HEK293 (cell line): ENCODE data around the gene AMER1.

Experiments
- CTCF ChIA-PET: fragments of 350-600 bp; formaldehyde crosslinking; extraction: SDS; loops from one replicate; lab custom pipeline; 2021; ENCODE audit warnings: antibody characterized with exemption; lab: Yijun Ruan, JAX
- POLR2A ChIA-PET: fragments of 300-600 bp; formaldehyde crosslinking; extraction: SDS; loops from one replicate; lab custom pipeline; 2020; ENCODE audit warnings: antibody characterized with exemption, inconsistent platforms; lab: Yijun Ruan, JAX
- H3K27ac ChIP-seq: fragments of 200-500 bp; sonication (Bioruptor generic); 2 replicates; pipeline ENCODE4 v1.5.1; 2014; ENCODE audit warnings: low read depth, low read length, control low read depth, inconsistent platforms; ENCODE audit errors: extremely low read depth
- H3K36me3 ChIP-seq, 2 experiments: fragments of 200-500 bp in 1 of 2; sonication (Bioruptor generic) in 1 of 2; 1 replicate in 1 of 2; 2 replicates in 1 of 2; pipeline ENCODE4 v1.5.1; 2014 to 2017; ENCODE audit warnings: inconsistent platforms in 2 of 2, low read length in 2 of 2; ENCODE audit not compliant: control insufficient read depth in 2 of 2, insufficient read depth in 1 of 2
- H3K4me1 ChIP-seq: fragments of 200-500 bp; sonication (Bioruptor generic); 2 replicates; pipeline ENCODE4 v1.5.1; 2014; ENCODE audit warnings: mild to moderate bottlenecking, low read length, inconsistent platforms; ENCODE audit not compliant: control insufficient read depth, insufficient read depth
- H3K4me3 ChIP-seq: 2 replicates; pipeline ENCODE4 v1.5.1; 2011; ENCODE audit warnings: low read depth, mild to moderate bottlenecking, control low read depth, low read length, moderate library complexity
- H3K9me3 ChIP-seq: fragments of 200-500 bp; sonication (Bioruptor generic); 2 replicates; pipeline ENCODE4 v1.5.1; 2014; ENCODE audit warnings: low read depth, low read length, inconsistent platforms; ENCODE audit not compliant: control insufficient read depth, insufficient read depth
- HOXA7 ChIP-seq: sonication (generic); formaldehyde crosslinking; IDR thresholded peaks from 2 replicates; pipeline ENCODE4 v1.8.1; 2022; ENCODE audit warnings: missing genetic modification reagents, borderline replicate concordance
- KLF9 ChIP-seq: fragments of 450-650 bp; formaldehyde crosslinking; IDR thresholded peaks from 2 replicates; pipeline ENCODE4 v1.5.1; 2016; ENCODE audit warnings: missing biosample characterization, missing genetic modification characterization, low read depth
- ZBTB10 ChIP-seq: fragments of 450-650 bp; formaldehyde crosslinking; IDR thresholded peaks from 2 replicates; pipeline ENCODE4 v1.5.1; 2016; ENCODE audit warnings: missing biosample characterization, missing genetic modification characterization
- ZBTB11 ChIP-seq: fragments of 450-650 bp; formaldehyde crosslinking; conservative IDR thresholded peaks from 2 replicates; pipeline ENCODE4 v1.5.1; 2016; ENCODE audit warnings: low read depth, missing biosample characterization, missing genetic modification characterization
- ZBTB20 ChIP-seq: fragments of 450-650 bp; formaldehyde crosslinking; IDR thresholded peaks from 2 replicates; pipeline ENCODE4 v1.5.1; 2016; ENCODE audit warnings: missing biosample characterization, missing genetic modification characterization
- ZFHX2 ChIP-seq: fragments of 450-650 bp; formaldehyde crosslinking; conservative IDR thresholded peaks from 2 replicates; pipeline ENCODE4 v1.5.1; 2016; ENCODE audit warnings: missing biosample characterization, missing genetic modification characterization
- ZNF26 ChIP-seq: fragments of 450-650 bp; formaldehyde crosslinking; IDR thresholded peaks from 2 replicates; pipeline ENCODE4 v1.5.1; 2016; ENCODE audit warnings: missing biosample characterization, missing genetic modification characterization
- ZNF521 ChIP-seq: fragments of 450-650 bp; formaldehyde crosslinking; IDR thresholded peaks from 2 replicates; pipeline ENCODE4 v1.5.1; 2017; ENCODE audit warnings: missing biosample characterization, mild to moderate bottlenecking, missing genetic modification characterization
- ZNF561 ChIP-seq: fragments of 450-650 bp; IDR thresholded peaks from 2 replicates; pipeline ENCODE4 v1.5.1; 2018; ENCODE audit warnings: missing biosample characterization, missing genetic modification characterization, borderline replicate concordance
- ZNF585B ChIP-seq: fragments of 450-650 bp; formaldehyde crosslinking; IDR thresholded peaks from 2 replicates; pipeline ENCODE4 v1.5.1; 2016; ENCODE audit warnings: missing biosample characterization, missing genetic modification characterization
- ZNF76 ChIP-seq: fragments of 450-650 bp; formaldehyde crosslinking; IDR thresholded peaks from 2 replicates; pipeline ENCODE4; 2016; ENCODE audit warnings: low read depth, missing biosample characterization, missing genetic modification characterization, borderline replicate concordance
- TF ChIP-seq, protein P1 (sequence below): fragments of 450-650 bp; formaldehyde crosslinking; optimal IDR thresholded peaks from 2 replicates; pipeline ENCODE3; 2016; ENCODE audit warnings: missing biosample characterization, mild to moderate bottlenecking, missing genetic modification characterization
- TF ChIP-seq, protein P2 (sequence below): fragments of 450-650 bp; formaldehyde crosslinking; IDR thresholded peaks from 2 replicates; pipeline ENCODE4 v1.5.1; 2016; ENCODE audit warnings: missing biosample characterization, missing genetic modification characterization

The AMER1 gene

GRCh38 chrX:64205441-64205734 lies at the start of gene AMER1:
Gene AMER1, minus strand, starts transcription at chrX:64205708. Its CDS starts 12,422 bp downstream, at chrX:64193286.
- H3K4me3 ChIP-seq: peak within 1 kb of the TSS; percentile 47

DNA sequence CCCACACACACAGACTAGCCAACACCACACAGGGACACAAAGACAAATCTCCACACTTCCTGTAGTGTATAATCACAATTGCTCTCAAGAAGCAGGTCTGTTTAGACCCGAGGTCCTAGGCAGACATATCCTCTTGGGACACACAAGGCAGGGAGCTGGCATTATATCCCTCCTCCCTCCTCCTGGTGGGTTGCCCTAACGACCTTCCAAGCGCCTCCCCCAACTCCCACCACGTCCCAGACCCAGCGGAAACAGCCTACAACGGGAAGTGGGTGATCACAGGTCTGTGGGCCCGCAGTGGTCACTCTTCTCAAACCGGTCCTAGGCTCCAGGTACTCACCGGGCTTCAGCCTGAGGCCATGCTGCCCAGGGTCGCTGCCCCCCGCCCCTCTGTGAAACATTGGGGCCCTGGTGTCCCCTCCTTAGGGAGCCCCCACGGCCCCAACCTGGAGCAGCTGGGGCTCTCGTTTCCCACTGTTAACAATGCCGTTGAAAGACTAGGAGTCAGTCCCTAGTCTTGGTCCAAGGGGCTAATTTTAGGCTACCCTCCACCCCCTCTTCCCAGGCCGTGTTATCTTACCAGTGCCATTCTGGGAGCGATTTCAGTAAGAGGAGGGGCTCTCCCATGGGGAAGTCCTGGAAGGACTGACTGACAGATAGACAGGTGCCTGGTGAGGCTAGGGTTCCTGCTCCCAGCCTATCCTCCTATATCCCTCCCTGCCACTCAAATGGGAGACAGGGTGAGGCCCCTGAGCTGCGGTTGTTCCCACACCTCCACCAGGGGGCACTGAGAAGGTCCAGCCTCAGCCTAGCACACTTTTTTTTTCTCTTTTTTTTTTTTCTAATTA lies 24.8 kb upstream of the AMER1 start, which contains the start of gene ASB12:
Gene ASB12 (minus strand): TSS at position 485 of the 848 bp plus-strand sequence. CDS start 4,957 bp downstream, outside the sequence.
- Histone ChIP-seq H3K4me1 (no peaks in the 10 kb centered on the region), H3K9me3 (no peaks in the 10 kb centered on the region; the same call in 1 of the 2 replicates)
- CTCF ChIA-PET: no interaction called here
- no peak for TF ChIP-seq ZBTB11
- TF ChIP-seq, protein P1, sequence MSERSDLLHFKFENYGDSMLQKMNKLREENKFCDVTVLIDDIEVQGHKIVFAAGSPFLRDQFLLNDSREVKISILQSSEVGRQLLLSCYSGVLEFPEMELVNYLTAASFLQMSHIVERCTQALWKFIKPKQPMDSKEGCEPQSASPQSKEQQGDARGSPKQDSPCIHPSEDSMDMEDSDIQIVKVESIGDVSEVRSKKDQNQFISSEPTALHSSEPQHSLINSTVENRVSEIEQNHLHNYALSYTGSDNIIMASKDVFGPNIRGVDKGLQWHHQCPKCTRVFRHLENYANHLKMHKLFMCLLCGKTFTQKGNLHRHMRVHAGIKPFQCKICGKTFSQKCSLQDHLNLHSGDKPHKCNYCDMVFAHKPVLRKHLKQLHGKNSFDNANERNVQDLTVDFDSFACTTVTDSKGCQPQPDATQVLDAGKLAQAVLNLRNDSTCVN (tag by site-specific recombination): no peak
- no peak for TF ChIP-seq ZNF26 (tag by site-specific recombination)
- TF ChIP-seq ZNF561 (tag by site-specific recombination): no peak
- TF ChIP-seq ZNF521 (tag by site-specific recombination): no peak
- TF ChIP-seq ZNF585B: no peak
- TF ChIP-seq ZNF76 (tag by site-specific recombination): no peak
- TF ChIP-seq KLF9 (tag by site-specific recombination): no peak
- TF ChIP-seq ZBTB20 (tag by site-specific recombination): no peak
- TF ChIP-seq HOXA7 (CRISPR knock-in tag): no peak
- TF ChIP-seq, all 188 proteins: peak for 0
- POLR2A ChIA-PET: no interaction called here
- Histone ChIP-seq H3K27ac (no peak within 1 kb of the TSS), H3K36me3 (no peaks in the 10 kb centered on the region), H3K4me3 (no peak within 1 kb of the TSS)

More at GRCh38 chrX:64205441-64205734, at the start of gene AMER1:
- CTCF ChIA-PET: no interaction called here
- POLR2A ChIA-PET: interaction anchor here (0.5 to 1.7 kb wide), 3 partner anchors 17 to 1488 kb away, joined by 3 to 4 read pairs (median 3); no protein-coding TSS in a partner anchor
- Histone ChIP-seq H3K4me1 (no peaks in the 10 kb centered on the region), H3K27ac (peak within 1 kb of the TSS; percentile 68), H3K36me3 (no peaks in the 10 kb centered on the region), H3K9me3 (no peaks in the 10 kb centered on the region)
- TF ChIP-seq, protein P1 (tag by site-specific recombination): peak; percentile 22
- TF ChIP-seq, protein P2, sequence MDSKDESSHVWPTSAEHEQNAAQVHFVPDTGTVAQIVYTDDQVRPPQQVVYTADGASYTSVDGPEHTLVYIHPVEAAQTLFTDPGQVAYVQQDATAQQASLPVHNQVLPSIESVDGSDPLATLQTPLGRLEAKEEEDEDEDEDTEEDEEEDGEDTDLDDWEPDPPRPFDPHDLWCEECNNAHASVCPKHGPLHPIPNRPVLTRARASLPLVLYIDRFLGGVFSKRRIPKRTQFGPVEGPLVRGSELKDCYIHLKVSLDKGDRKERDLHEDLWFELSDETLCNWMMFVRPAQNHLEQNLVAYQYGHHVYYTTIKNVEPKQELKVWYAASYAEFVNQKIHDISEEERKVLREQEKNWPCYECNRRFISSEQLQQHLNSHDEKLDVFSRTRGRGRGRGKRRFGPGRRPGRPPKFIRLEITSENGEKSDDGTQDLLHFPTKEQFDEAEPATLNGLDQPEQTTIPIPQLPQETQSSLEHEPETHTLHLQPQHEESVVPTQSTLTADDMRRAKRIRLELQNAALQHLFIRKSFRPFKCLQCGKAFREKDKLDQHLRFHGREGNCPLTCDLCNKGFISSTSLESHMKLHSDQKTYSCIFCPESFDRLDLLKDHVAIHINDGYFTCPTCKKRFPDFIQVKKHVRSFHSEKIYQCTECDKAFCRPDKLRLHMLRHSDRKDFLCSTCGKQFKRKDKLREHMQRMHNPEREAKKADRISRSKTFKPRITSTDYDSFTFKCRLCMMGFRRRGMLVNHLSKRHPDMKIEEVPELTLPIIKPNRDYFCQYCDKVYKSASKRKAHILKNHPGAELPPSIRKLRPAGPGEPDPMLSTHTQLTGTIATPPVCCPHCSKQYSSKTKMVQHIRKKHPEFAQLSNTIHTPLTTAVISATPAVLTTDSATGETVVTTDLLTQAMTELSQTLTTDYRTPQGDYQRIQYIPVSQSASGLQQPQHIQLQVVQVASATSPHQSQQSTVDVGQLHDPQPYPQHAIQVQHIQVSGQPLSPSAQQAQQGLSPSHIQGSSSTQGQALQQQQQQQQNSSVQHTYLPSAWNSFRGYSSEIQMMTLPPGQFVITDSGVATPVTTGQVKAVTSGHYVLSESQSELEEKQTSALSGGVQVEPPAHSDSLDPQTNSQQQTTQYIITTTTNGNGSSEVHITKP (tag by site-specific recombination): peak; percentile 54
- TF ChIP-seq ZBTB10: 0 out of 2 replicates have a peak, but pooled peaks have one; percentile 22
- TF ChIP-seq ZFHX2 (tag by site-specific recombination): no peak
